ENCODE results near the gene CSMD2.
"Not testable (repeated sequence)": the region's sequence is repeated elsewhere in the genome, so short reads cannot be mapped to it uniquely, and the experiment has no call there.

Gene CSMD2

GRCh38 chr1:34100332-34100731 is 64.7 kb downstream of the CSMD2 start:
- no peak for DNase-seq

DNA sequence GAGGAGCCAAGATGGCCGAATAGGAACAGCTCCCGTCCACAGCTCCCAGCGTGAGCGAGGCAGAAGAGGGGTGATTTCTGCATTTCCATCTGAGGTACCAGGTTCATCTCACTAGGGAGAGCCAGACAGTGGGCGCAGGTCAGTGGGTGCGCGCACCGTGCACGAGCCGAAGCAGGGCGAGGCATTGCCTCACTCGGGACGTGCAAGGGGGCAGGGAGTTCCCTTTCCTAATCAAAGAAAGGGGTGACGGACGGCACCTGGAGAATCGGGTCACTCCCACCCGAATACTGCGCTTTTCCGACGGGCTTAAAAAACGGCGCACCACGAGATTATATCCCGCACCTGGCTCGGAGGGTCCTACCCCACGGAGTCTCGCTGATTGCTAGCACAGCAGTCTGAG is 72.6 kb downstream of the CSMD2 start:
- DNase-seq, result not testable (repeated sequence)

- DNase-seq, result no peak
Measured at GRCh38 chr1:34089731-34090130, 75.3 kb downstream of the CSMD2 start.

GRCh38 chr1:34087986-34088385 is 77.0 kb downstream of the CSMD2 start:
- no peak for DNase-seq

GRCh38 chr1:34086561-34086960 is 78.5 kb downstream of the CSMD2 start:
- no peak for DNase-seq

DNA sequence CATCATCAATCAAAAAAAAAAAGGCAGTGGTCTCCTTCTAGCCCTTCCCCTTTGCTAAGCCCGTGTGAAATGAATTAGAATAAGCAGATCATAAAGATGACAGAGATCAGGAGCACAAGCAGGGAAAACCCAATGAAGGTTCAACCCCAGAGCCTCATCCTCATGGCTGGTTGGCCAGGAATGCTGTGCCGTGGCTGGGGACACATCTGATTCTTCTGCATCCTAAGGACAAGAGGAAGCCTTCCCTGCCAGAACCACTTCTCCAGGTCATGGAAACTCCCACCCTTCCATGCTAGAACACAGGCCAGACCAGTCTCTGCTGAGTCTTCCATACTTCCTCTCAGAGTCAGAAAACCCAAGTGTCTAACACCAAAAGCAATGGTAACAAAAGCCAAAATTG is 81.1 kb downstream of the CSMD2 start:
- DNase-seq, result no peak

DNA sequence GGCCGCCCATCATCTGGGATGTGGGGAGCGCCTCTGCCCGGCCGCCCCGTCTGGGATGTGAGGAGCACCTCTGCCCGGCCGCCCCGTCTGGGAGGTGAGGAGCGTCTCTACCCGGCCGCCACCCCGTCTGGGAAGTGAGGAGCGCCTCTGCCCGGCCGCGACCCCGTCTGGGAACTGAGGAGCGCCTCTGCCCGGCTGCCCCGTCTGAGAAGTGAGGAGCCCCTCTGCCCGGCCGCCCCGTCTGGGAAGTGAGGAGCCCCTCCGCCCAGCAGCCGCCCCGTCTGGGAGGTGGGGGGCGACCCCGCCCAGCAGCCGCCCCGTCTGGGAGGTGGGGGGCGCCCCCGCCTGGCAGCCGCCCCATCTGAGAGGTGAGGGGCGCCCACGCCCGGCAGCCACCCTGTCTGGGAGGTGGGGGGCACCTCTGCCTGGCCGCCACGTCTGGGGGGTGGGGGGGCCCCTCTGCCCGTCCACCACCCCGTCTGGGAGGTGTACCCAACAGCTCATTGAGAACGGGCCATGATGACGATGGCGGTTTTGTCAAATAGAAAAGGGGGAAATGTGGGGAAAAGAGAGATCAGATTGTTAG is 82.9 kb downstream of the CSMD2 start:
- not testable (repeated sequence) for DNase-seq

DNA sequence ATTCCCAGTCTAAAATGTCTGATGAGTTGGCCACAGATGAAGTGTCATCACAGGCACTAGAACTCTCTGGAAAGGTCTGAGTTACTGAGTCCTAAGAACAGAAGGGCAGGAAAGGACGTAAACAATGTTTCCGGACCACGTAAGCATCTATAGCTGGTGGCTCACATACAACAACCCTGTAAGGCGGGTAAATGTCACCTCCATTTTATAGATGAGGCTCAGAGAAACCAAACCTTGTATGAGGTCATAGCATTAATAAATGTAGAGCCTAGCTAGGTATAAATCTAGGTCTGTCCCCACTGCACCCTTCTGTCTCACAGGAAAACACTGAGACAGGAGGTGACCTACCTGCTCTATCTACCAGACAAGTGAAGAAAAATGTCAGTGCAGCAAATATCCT is 86.6 kb downstream of the CSMD2 start:
- no peak for DNase-seq

DNA sequence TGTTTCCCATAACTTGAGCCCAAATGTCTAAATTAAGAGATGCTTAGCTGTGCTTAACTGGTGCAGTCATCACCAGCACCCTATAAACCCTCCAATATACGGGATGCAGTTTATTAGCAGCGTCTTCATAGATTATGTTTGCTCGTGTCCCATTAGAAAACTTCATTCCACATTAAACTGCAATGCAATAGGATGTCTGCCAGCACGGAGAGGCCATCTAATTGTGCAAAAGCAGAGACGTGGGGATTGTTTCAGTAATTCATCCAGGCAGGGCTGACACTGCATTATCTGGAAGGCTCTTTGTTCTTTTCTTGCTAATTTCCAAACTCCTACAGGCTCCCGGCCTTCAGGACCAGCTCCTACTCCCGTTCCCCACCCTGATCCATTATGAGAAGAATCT is 89.5 kb downstream of the CSMD2 start:
- DNase-seq, result no peak

- DNase-seq, result no peak
Measured at GRCh38 chr1:34073028-34073695, 91.9 kb downstream of the CSMD2 start.

GRCh38 chr1:34070201-34070836 is 94.7 kb downstream of the CSMD2 start:
- DNase-seq, result no peak

DNA sequence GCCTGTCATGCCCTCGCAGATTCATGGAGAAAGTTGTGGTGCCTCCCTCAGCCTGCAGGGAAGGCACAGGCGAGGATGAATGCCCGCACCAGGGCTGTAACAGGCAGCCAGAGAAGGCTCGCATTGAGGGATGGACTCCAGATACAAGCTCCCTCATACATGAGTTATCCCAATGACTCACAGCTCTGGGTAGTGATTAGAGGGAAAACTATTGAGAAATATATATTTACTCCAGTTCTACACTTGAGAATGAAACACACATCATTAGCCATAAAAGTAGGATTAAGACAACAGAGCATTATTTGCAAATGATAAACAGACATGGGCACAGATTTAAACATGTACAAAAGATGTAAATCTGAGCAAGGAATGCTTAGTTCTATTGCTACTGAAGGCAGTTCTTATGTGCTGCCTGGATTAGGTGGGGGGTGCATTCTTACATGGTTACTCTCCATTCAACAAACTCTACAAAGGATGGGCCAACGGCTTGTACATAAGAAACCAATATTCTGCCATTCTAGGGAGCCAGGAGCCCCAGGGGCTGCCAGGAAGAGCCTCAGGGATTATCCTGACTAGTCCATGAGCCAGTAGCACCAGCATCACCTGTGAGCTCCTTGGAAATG is 97.9 kb downstream of the CSMD2 start:
- no peak for DNase-seq

GRCh38 chr1:34066166-34066565 is 98.9 kb downstream of the CSMD2 start:
- DNase-seq, result no peak

DNA sequence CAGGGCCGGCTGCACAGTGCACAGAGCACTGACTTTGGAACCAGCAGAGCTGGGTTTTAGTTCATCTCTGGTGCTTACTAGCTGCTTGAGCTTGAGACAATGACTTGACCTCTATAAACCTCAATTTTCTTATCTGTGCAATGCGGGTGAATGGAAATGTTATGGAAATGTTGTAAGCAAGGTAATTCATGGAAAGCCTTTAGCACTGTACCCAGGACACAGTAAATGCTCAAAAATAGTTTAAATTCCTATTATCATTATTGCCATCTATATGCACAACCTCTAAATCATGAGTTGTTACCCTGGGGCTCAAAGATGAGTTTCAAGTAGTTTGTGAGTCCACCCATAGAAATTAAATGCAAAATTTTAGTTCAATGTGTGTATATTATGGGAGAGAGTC is 99.5 kb downstream of the CSMD2 start:
- DNase-seq, result no peak

DNA sequence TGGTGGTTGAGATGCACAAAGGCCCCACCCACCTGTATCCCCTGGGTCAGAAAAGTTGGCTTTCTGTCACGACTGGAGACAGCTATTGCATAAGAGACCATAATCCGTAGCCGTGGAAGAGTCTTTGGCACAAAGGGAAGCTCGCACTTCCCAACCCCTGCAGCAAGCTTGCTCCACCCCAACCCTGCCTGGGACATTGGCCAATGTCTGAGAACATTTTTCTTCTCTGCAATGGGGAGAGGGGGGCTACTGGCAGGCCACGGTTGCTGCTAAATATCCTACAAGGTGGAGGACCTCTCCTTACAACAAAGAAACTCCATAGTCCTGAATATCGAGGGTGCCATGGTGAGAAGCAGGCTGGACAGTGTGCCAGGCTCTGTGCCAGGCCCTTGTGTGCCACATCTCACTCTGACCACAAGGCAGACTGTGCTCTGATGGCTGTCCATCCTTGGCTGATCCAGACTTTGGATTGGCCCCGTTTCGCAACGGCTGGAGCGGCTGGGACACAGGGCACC is 104.1 kb downstream of the CSMD2 start:
- DNase-seq, result no peak

- DNase-seq, result no peak
Measured at GRCh38 chr1:34060187-34060730, 104.8 kb downstream of the CSMD2 start.

GRCh38 chr1:34057347-34058130 is 107.5 kb downstream of the CSMD2 start:
- no peak for DNase-seq

DNA sequence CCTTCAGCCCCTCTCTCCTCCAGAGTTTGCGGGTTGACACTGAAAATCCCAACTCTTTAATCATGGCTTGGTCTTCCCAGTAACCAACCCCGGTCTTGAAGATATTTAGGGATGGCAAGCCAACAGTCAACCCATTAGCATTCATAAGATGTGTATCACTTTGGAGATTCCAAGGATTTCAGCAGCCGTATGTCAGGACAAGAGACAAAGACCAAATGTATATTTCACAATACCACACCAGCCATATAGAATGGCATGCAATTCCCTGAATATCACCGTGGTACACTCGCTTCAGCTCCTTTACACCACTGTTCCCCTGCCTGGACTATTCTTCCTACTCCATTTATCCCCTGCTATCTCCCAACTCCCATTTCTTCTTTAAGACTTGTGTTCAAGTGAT is 109.2 kb downstream of the CSMD2 start:
- no peak for DNase-seq

DNA sequence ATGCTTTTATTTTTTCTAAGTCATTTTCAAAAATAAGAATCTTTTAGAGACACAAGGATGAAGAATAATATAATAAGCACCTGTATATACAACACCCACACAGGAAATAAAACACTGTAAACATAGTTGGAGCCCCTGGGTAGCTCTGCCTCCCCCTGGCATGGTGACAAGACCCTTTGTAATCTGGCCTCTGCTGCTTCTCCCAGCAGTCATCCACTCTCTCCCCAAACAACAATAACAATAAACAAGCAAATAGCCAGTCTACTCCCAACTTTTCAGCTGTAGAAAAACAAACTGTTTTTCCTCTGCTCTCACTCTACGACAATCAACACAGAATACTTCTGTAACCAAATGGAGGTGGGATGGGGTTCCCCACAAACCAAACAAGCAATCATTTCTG is 110.1 kb downstream of the CSMD2 start:
- no peak for DNase-seq

DNA sequence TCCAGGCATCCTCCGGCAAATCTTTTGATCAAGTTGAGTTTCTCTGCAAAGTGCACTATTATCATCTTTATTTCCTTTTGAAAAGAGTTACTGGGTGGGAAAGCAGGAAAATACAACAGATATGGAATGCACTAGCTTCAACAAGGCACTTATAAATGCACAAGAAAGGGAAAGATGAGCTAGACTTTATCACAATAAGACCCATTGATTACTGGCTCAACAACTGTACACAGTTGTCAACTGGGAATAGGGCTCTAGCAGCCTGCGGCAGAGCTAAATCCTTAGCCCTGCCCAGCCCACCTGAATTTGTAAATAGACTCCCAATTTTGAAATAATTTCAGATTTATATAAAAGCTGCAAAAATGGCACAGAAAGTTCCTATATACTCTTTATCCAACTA is 111.4 kb downstream of the CSMD2 start:
- DNase-seq, result no peak

GRCh38 chr1:34052565-34052964 is 112.5 kb downstream of the CSMD2 start:
- DNase-seq, result no peak

GRCh38 chr1:34050709-34051485 is 114.1 kb downstream of the CSMD2 start:
- DNase-seq, result no peak

Measured in activated naive CD4-positive, alpha-beta T cell treated with Interleukin-2 at 50 U/mL for 16 hours (primary cell).